Karpas-422 (cell line): Measurements from ENCODE around the gene UCK2. TPM values are rescaled to one million over a fixed set of nuclear protein-coding genes. Genes with fewer than 3 reads are reported as not detected.

Experiments used
- DNase-seq: peaks from one replicate; pipeline ENCODE4 v3.0.0-alpha.2; 2015
- H2AFZ ChIP-seq: fragments of 200-600 bp; sonication (generic); 2 replicates; pipeline ENCODE4 v1.6.1; 2014; ENCODE audit warnings: antibody characterized with exemption, low read length, mixed read lengths
- H3K27ac ChIP-seq: fragments of 200-600 bp; sonication (generic); 2 replicates; pipeline ENCODE4 v1.5.1; 2014; ENCODE audit warnings: mild to moderate bottlenecking, low read length, moderate library complexity
- H3K27me3 ChIP-seq: fragments of 200-600 bp; sonication (generic); 2 replicates; pipeline ENCODE4 v1.6.1; 2014; ENCODE audit warnings: low read length, mixed read lengths
- H3K36me3 ChIP-seq: fragments of 200-600 bp; sonication (generic); 2 replicates; pipeline ENCODE4 v1.6.1; 2014; ENCODE audit warnings: low read length, mixed read lengths; ENCODE audit not compliant: insufficient read depth
- H3K4me1 ChIP-seq: fragments of 200-600 bp; sonication (generic); 2 replicates; pipeline ENCODE4 v1.6.1; 2014; ENCODE audit warnings: mild to moderate bottlenecking, low read length, mixed read lengths
- H3K4me2 ChIP-seq: fragments of 200-600 bp; sonication (generic); 2 replicates; pipeline ENCODE4 v1.6.1; 2014; ENCODE audit warnings: low read length, low read depth, mild to moderate bottlenecking; ENCODE audit not compliant: poor library complexity, severe bottlenecking
- H3K4me3 ChIP-seq: fragments of 200-600 bp; sonication (generic); 2 replicates; pipeline ENCODE4 v1.5.1; 2014; ENCODE audit warnings: mild to moderate bottlenecking, antibody characterized with exemption, low read length, mixed read lengths
- H3K79me2 ChIP-seq: fragments of 200-600 bp; sonication (generic); 2 replicates; pipeline ENCODE4 v1.6.1; 2014; ENCODE audit warnings: mild to moderate bottlenecking, low read length, mixed read lengths
- H3K9ac ChIP-seq: fragments of 200-600 bp; sonication (generic); 2 replicates; pipeline ENCODE4 v1.6.0; 2014; ENCODE audit warnings: low read length
- H3K9me2 ChIP-seq: fragments of 200-600 bp; sonication (generic), shearing (Covaris generic); replicated peaks from 2 replicates; pipeline ENCODE4 v1.6.0; 2014; ENCODE audit warnings: mild to moderate bottlenecking, low read length, moderate library complexity; ENCODE audit not compliant: insufficient read depth
- H3K9me3 ChIP-seq: fragments of 300-700, 200-600 bp; sonication (generic); 2 replicates; pipeline ENCODE4 v1.6.1; 2014; ENCODE audit warnings: low read length, mixed read lengths
- H4K20me1 ChIP-seq: fragments of 200-600 bp; sonication (generic); 2 replicates; pipeline ENCODE4 v1.6.1; 2014; ENCODE audit warnings: mild to moderate bottlenecking, antibody characterized with exemption, low read length, low read depth; ENCODE audit not compliant: insufficient read depth
- total RNA-seq: library from RNA; depleted of rRNA; stranded (reverse); fragments of >200 nt; shearing (Covaris generic); gene quantifications from 2 replicates; pipeline ENCODE4 v1.2.3, GENCODE V29; 2014; ENCODE audit warnings: low replicate concordance

Gene UCK2
- total RNA-seq, 1 experiment from 2014 or later: 67.9 TPM

DNA sequence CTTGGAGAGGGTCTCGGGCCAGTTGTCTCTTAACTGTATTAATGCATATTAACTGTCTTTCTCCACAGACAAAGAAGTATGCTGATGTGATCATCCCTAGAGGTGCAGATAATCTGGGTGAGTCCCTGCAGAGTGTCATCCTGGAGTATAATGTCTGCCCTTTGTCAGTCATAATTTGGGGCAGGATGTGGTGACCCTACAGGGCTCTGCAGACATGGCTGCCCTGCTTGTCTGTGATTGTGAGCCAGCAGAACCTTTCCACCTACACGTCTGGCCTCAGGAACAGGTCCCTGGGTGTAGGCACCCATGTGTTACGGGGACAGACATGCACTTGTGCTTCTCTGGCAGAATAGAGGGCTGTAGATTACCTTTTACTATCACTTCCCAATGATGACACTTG lies 78.4 kb downstream of the UCK2 start:
- H3K36me3 ChIP-seq: peaks cover 25% of the 10 kb centered on the region; the same call in 1 of the 2 replicates
- H3K4me2 ChIP-seq: no peak overlapping the region
- no peaks in the 10 kb centered on the region for H3K27me3 ChIP-seq
- H3K9me3 ChIP-seq: no peaks in the 10 kb centered on the region
- no peak overlapping the region for H3K27ac ChIP-seq
- no peak overlapping the region for H2AFZ ChIP-seq
- peaks cover 8% of the 10 kb centered on the region; the same call in 1 of the 2 replicates for H4K20me1 ChIP-seq
- DNase-seq: no peak
- H3K4me1 ChIP-seq: no peaks in the 10 kb centered on the region
- no peaks in the 10 kb centered on the region for H3K9me2 ChIP-seq
- H3K79me2 ChIP-seq: peaks cover 10% of the 10 kb centered on the region; the same call in 1 of the 2 replicates
- H3K9ac ChIP-seq: no peak overlapping the region
- H3K4me3 ChIP-seq: no peak overlapping the region

DNA sequence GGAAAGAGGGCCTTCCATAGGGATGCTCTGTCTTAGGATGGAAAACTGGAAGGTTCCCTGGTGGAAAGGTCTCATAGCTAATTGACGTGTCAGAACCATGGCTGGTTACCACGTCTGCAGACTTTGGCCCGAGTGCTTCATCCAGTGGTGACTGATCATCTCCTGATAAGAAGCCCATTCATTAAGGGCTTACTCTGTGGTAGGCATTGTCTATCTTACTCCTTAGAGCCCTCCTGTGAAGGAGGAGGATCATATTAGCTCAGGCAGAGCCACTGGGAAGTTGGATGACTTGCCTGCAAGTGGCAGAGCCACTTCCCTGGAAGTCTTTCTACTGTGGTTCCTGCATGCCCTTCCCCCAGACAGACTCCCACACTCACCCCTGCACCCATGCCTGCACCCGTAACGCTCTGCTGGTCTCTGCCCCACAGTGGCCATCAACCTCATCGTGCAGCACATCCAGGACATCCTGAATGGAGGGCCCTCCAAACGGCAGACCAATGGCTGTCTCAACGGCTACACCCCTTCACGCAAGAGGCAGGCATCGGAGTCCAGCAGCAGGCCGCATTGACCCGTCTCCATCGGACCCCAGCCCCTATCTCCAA lies 79.9 kb downstream of the UCK2 start:
- Histone ChIP-seq H2AFZ (no peak overlapping the region), H3K27me3 (no peaks in the 10 kb centered on the region), H3K9ac (no peak overlapping the region), H3K79me2 (0 out of 2 replicates have a peak, but pooled peaks cover 3% of the 10 kb centered on the region), H4K20me1 (peaks cover 5% of the 10 kb centered on the region; the same call in 1 of the 2 replicates), H3K27ac (no peak overlapping the region), H3K4me3 (no peak overlapping the region), H3K9me2 (no peaks in the 10 kb centered on the region), H3K4me2 (no peak overlapping the region), H3K4me1 (no peaks in the 10 kb centered on the region), H3K36me3 (peaks cover 20% of the 10 kb centered on the region; the same call in 1 of the 2 replicates), H3K9me3 (no peaks in the 10 kb centered on the region)
- no peak for DNase-seq

GRCh38 chr1:165910764-165911421 lies 83.5 kb downstream of the UCK2 start:
- no peak overlapping the region for H2AFZ ChIP-seq
- H3K4me2 ChIP-seq: no peak overlapping the region
- H3K4me3 ChIP-seq: no peak overlapping the region
- H3K9me2 ChIP-seq: no peaks in the 10 kb centered on the region
- no peaks in the 10 kb centered on the region for H3K27me3 ChIP-seq
- no peaks in the 10 kb centered on the region for H3K9me3 ChIP-seq
- H3K79me2 ChIP-seq: no peaks in the 10 kb centered on the region
- H3K36me3 ChIP-seq: peaks cover 10% of the 10 kb centered on the region; the same call in 1 of the 2 replicates
- no peak overlapping the region for H3K27ac ChIP-seq
- 0 out of 2 replicates have a peak, but pooled peaks cover 3% of the 10 kb centered on the region for H4K20me1 ChIP-seq
- DNase-seq: no peak
- H3K4me1 ChIP-seq: no peaks in the 10 kb centered on the region
- no peak overlapping the region for H3K9ac ChIP-seq

GRCh38 chr1:165911609-165912281 lies 84.3 kb downstream of the UCK2 start:
- Histone ChIP-seq H3K36me3 (peaks cover 8% of the 10 kb centered on the region; the same call in 1 of the 2 replicates), H3K9me3 (no peaks in the 10 kb centered on the region), H3K9me2 (no peaks in the 10 kb centered on the region), H3K4me3 (no peak overlapping the region), H2AFZ (no peak overlapping the region), H3K4me1 (no peaks in the 10 kb centered on the region), H3K27ac (no peak overlapping the region), H3K4me2 (no peak overlapping the region), H3K79me2 (no peaks in the 10 kb centered on the region), H4K20me1 (0 out of 2 replicates have a peak, but pooled peaks cover 5% of the 10 kb centered on the region), H3K9ac (no peak overlapping the region), H3K27me3 (no peaks in the 10 kb centered on the region)
- no peak for DNase-seq

- Histone ChIP-seq H3K4me1 (no peaks in the 10 kb centered on the region), H3K4me2 (no peak overlapping the region), H3K36me3 (no peaks in the 10 kb centered on the region; the same call in 1 of the 2 replicates), H3K4me3 (no peak overlapping the region), H3K27ac (no peak overlapping the region), H3K79me2 (no peaks in the 10 kb centered on the region), H4K20me1 (0 out of 2 replicates have a peak, but pooled peaks cover 5% of the 10 kb centered on the region), H3K9me3 (no peaks in the 10 kb centered on the region), H3K9me2 (no peaks in the 10 kb centered on the region), H2AFZ (no peak overlapping the region), H3K9ac (no peak overlapping the region), H3K27me3 (no peaks in the 10 kb centered on the region)
- no peak for DNase-seq
Observed at GRCh38 chr1:165912638-165913037, 85.2 kb downstream of the UCK2 start.

DNA sequence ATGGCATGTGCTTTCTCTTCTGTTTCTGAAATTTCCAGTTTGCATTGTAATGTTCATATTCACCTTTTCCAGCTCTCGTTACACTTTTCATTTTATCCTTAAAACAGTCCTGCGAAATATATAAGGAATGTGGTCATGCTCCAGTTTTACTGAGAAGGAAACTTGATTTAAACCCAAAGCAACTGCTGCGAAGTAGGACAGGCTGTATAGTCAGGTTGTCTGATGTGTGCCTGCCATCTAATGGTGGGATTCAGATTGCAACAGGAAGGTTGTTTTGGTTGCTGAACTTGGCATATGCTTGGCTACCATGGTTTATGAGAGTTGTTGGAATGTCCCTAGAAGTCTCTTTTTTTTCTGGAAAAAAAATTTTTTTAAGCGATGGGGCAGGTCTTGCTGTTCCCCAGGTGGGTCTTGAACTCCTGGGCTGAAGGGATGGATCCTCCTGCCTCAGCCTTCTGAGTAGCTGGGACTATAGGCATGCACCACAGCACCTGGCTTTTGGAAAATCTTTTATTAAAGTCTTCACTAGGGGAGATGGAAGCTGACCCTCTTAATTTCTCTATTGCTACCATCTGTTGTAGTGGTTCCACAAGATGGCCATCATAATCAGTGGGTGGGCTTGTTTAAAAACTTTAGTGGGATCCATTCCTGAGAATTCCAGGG lies 86.9 kb downstream of the UCK2 start:
- no peak overlapping the region for H3K4me2 ChIP-seq
- H3K36me3 ChIP-seq: no peaks in the 10 kb centered on the region; the same call in 1 of the 2 replicates
- H3K9me3 ChIP-seq: no peaks in the 10 kb centered on the region
- H3K9me2 ChIP-seq: no peaks in the 10 kb centered on the region
- no peak overlapping the region for H3K9ac ChIP-seq
- 0 out of 2 replicates have a peak, but pooled peaks cover 5% of the 10 kb centered on the region for H4K20me1 ChIP-seq
- H3K27ac ChIP-seq: no peak overlapping the region
- no peaks in the 10 kb centered on the region for H3K4me1 ChIP-seq
- no peaks in the 10 kb centered on the region for H3K79me2 ChIP-seq
- no peaks in the 10 kb centered on the region for H3K27me3 ChIP-seq
- H3K4me3 ChIP-seq: no peak overlapping the region
- DNase-seq: peak; percentile 85
- no peak overlapping the region for H2AFZ ChIP-seq

- no peak for DNase-seq
- no peak overlapping the region for H3K4me2 ChIP-seq
- no peaks in the 10 kb centered on the region for H3K9me3 ChIP-seq
- 0 out of 2 replicates have a peak, but pooled peaks cover 5% of the 10 kb centered on the region for H4K20me1 ChIP-seq
- H2AFZ ChIP-seq: no peak overlapping the region
- H3K79me2 ChIP-seq: no peaks in the 10 kb centered on the region
- H3K27ac ChIP-seq: no peak overlapping the region
- H3K4me3 ChIP-seq: no peak overlapping the region
- no peaks in the 10 kb centered on the region for H3K27me3 ChIP-seq
- no peaks in the 10 kb centered on the region for H3K9me2 ChIP-seq
- H3K36me3 ChIP-seq: no peaks in the 10 kb centered on the region
- no peak overlapping the region for H3K9ac ChIP-seq
- H3K4me1 ChIP-seq: no peaks in the 10 kb centered on the region
Observed at GRCh38 chr1:165915480-165915879, 88.1 kb downstream of the UCK2 start.
